ENCODE results near the gene PGLYRP4.

PGLYRP4 gene

GRCh38 chr1:153305682-153306081, 43.0 kb downstream of the PGLYRP4 start:
- Histone ChIP-seq H3K4me3 (ENCODE audit: insufficient read length, low read depth) (no peak overlapping the region), H3K4me1 (ENCODE audit: insufficient read depth, insufficient read length) (peaks cover 5% of the 10 kb centered on the region), H3K9ac (ENCODE audit: insufficient read length, low read depth) (no peak overlapping the region), H3K27me3 (ENCODE audit: insufficient read depth, insufficient read length) (no peaks in the 10 kb centered on the region), H3K36me3 (ENCODE audit: insufficient read depth, insufficient read length, low read length) (no peaks in the 10 kb centered on the region), H3K9me3 (ENCODE audit: insufficient read depth, low read length) (no peaks in the 10 kb centered on the region)
- DNase-seq (ENCODE audit: low read depth, low spot score), result no peak
- TF ChIP-seq SUZ12 (IDR thresholded peaks at IDR 0.05; ENCODE audit: extremely low read depth, insufficient read depth, insufficient read length), result no peak
- TF ChIP-seq YY1 (IDR thresholded peaks at IDR 0.05; ENCODE audit: insufficient read depth, insufficient read length), result no peak
- TF ChIP-seq ZNF274 (IDR thresholded peaks at IDR 0.05; ENCODE audit: low read depth, low read length), result no peak

GRCh38 chr1:153302308-153302707, 46.3 kb downstream of the PGLYRP4 start:
- no peak overlapping the region for H3K4me3 ChIP-seq (ENCODE audit: insufficient read length, low read depth)
- no peaks in the 10 kb centered on the region for H3K9me3 ChIP-seq (ENCODE audit: insufficient read depth, low read length)
- peaks cover 5% of the 10 kb centered on the region for H3K4me1 ChIP-seq (ENCODE audit: insufficient read depth, insufficient read length)
- DNase-seq (ENCODE audit: low read depth, low spot score), result no peak
- no peaks in the 10 kb centered on the region for H3K27me3 ChIP-seq (ENCODE audit: insufficient read depth, insufficient read length)
- no peaks in the 10 kb centered on the region for H3K36me3 ChIP-seq (ENCODE audit: insufficient read depth, insufficient read length, low read length)
- TF ChIP-seq YY1 (IDR thresholded peaks at IDR 0.05; ENCODE audit: insufficient read depth, insufficient read length), result no peak
- TF ChIP-seq SUZ12 (IDR thresholded peaks at IDR 0.05; ENCODE audit: extremely low read depth, insufficient read depth, insufficient read length), result no peak
- no peak for TF ChIP-seq ZNF274 (IDR thresholded peaks at IDR 0.05; ENCODE audit: low read depth, low read length)
- no peak overlapping the region for H3K9ac ChIP-seq (ENCODE audit: insufficient read length, low read depth)

- Histone ChIP-seq H3K4me3 (ENCODE audit: insufficient read length, low read depth) (no peak overlapping the region), H3K27me3 (ENCODE audit: insufficient read depth, insufficient read length) (no peaks in the 10 kb centered on the region), H3K4me1 (ENCODE audit: insufficient read depth, insufficient read length) (no peaks in the 10 kb centered on the region), H3K9ac (ENCODE audit: insufficient read length, low read depth) (no peak overlapping the region), H3K9me3 (ENCODE audit: insufficient read depth, low read length) (no peaks in the 10 kb centered on the region), H3K36me3 (ENCODE audit: insufficient read depth, insufficient read length, low read length) (no peaks in the 10 kb centered on the region)
- no peak for TF ChIP-seq YY1 (IDR thresholded peaks at IDR 0.05; ENCODE audit: insufficient read depth, insufficient read length)
- no peak for TF ChIP-seq ZNF274 (IDR thresholded peaks at IDR 0.05; ENCODE audit: low read depth, low read length)
- TF ChIP-seq SUZ12 (IDR thresholded peaks at IDR 0.05; ENCODE audit: extremely low read depth, insufficient read depth, insufficient read length), result no peak
- no peak for DNase-seq (ENCODE audit: low read depth, low spot score)
Observed at GRCh38 chr1:153293851-153294250, 54.8 kb downstream of the PGLYRP4 start.

GRCh38 chr1:153293480-153293775, 55.2 kb downstream of the PGLYRP4 start:
- H3K36me3 ChIP-seq (ENCODE audit: insufficient read depth, insufficient read length, low read length), result no peaks in the 10 kb centered on the region
- H3K9me3 ChIP-seq (ENCODE audit: insufficient read depth, low read length), result no peaks in the 10 kb centered on the region
- H3K4me3 ChIP-seq (ENCODE audit: insufficient read length, low read depth), result no peak overlapping the region
- no peak for DNase-seq (ENCODE audit: low read depth, low spot score)
- no peaks in the 10 kb centered on the region for H3K4me1 ChIP-seq (ENCODE audit: insufficient read depth, insufficient read length)
- H3K9ac ChIP-seq (ENCODE audit: insufficient read length, low read depth), result no peak overlapping the region
- no peak for TF ChIP-seq YY1 (IDR thresholded peaks at IDR 0.05; ENCODE audit: insufficient read depth, insufficient read length)
- no peak for TF ChIP-seq ZNF274 (IDR thresholded peaks at IDR 0.05; ENCODE audit: low read depth, low read length)
- TF ChIP-seq SUZ12 (IDR thresholded peaks at IDR 0.05; ENCODE audit: extremely low read depth, insufficient read depth, insufficient read length), result no peak
- H3K27me3 ChIP-seq (ENCODE audit: insufficient read depth, insufficient read length), result no peaks in the 10 kb centered on the region

GRCh38 chr1:153292740-153293479, 55.7 kb downstream of the PGLYRP4 start:
- Histone ChIP-seq H3K36me3 (ENCODE audit: insufficient read depth, insufficient read length, low read length) (no peaks in the 10 kb centered on the region), H3K9ac (ENCODE audit: insufficient read length, low read depth) (no peak overlapping the region), H3K4me1 (ENCODE audit: insufficient read depth, insufficient read length) (no peaks in the 10 kb centered on the region), H3K4me3 (ENCODE audit: insufficient read length, low read depth) (no peak overlapping the region), H3K27me3 (ENCODE audit: insufficient read depth, insufficient read length) (no peaks in the 10 kb centered on the region), H3K9me3 (ENCODE audit: insufficient read depth, low read length) (no peaks in the 10 kb centered on the region)
- DNase-seq (ENCODE audit: low read depth, low spot score), result no peak
- TF ChIP-seq SUZ12 (IDR thresholded peaks at IDR 0.05; ENCODE audit: extremely low read depth, insufficient read depth, insufficient read length) (no peak), YY1 (IDR thresholded peaks at IDR 0.05; ENCODE audit: insufficient read depth, insufficient read length) (no peak), ZNF274 (IDR thresholded peaks at IDR 0.05; ENCODE audit: low read depth, low read length) (no peak)

GRCh38 chr1:153292185-153292584, 56.5 kb downstream of the PGLYRP4 start:
- H3K27me3 ChIP-seq (ENCODE audit: insufficient read depth, insufficient read length), result no peaks in the 10 kb centered on the region
- H3K4me3 ChIP-seq (ENCODE audit: insufficient read length, low read depth), result no peak overlapping the region
- no peaks in the 10 kb centered on the region for H3K4me1 ChIP-seq (ENCODE audit: insufficient read depth, insufficient read length)
- no peak overlapping the region for H3K9ac ChIP-seq (ENCODE audit: insufficient read length, low read depth)
- no peak for TF ChIP-seq SUZ12 (IDR thresholded peaks at IDR 0.05; ENCODE audit: extremely low read depth, insufficient read depth, insufficient read length)
- TF ChIP-seq ZNF274 (IDR thresholded peaks at IDR 0.05; ENCODE audit: low read depth, low read length), result no peak
- TF ChIP-seq YY1 (IDR thresholded peaks at IDR 0.05; ENCODE audit: insufficient read depth, insufficient read length), result no peak
- no peak for DNase-seq (ENCODE audit: low read depth, low spot score)
- H3K9me3 ChIP-seq (ENCODE audit: insufficient read depth, low read length), result no peaks in the 10 kb centered on the region
- H3K36me3 ChIP-seq (ENCODE audit: insufficient read depth, insufficient read length, low read length), result no peaks in the 10 kb centered on the region

GRCh38 chr1:153291514-153291913, 57.1 kb downstream of the PGLYRP4 start:
- DNase-seq (ENCODE audit: low read depth, low spot score), result no peak
- no peak overlapping the region for H3K9ac ChIP-seq (ENCODE audit: insufficient read length, low read depth)
- H3K9me3 ChIP-seq (ENCODE audit: insufficient read depth, low read length), result no peaks in the 10 kb centered on the region
- no peaks in the 10 kb centered on the region for H3K27me3 ChIP-seq (ENCODE audit: insufficient read depth, insufficient read length)
- no peak overlapping the region for H3K4me3 ChIP-seq (ENCODE audit: insufficient read length, low read depth)
- no peaks in the 10 kb centered on the region for H3K4me1 ChIP-seq (ENCODE audit: insufficient read depth, insufficient read length)
- no peaks in the 10 kb centered on the region for H3K36me3 ChIP-seq (ENCODE audit: insufficient read depth, insufficient read length, low read length)
- TF ChIP-seq YY1 (IDR thresholded peaks at IDR 0.05; ENCODE audit: insufficient read depth, insufficient read length) (no peak), ZNF274 (IDR thresholded peaks at IDR 0.05; ENCODE audit: low read depth, low read length) (no peak), SUZ12 (IDR thresholded peaks at IDR 0.05; ENCODE audit: extremely low read depth, insufficient read depth, insufficient read length) (no peak)
